Measurements from ENCODE around the gene ADAM12. TPM values are rescaled to one million over a fixed set of nuclear protein-coding genes. Genes with fewer than 3 reads are reported as not detected.

ADAM12 gene
- total RNA-seq, 1 experiment from 2014 or later = not detected

- TF ChIP-seq CTCF (IDR thresholded peaks at IDR 0.05; ENCODE audit: unreplicated experiment) = no peak
- H3K27me3 Mint-ChIP-seq (ENCODE audit: unreplicated experiment) = no peaks in the 10 kb centered on the region
Measured at GRCh38 chr10:126070476-126071215, 317.6 kb downstream of the ADAM12 start.

GRCh38 chr10:126068322-126068721 is 320.0 kb downstream of the ADAM12 start:
- H3K4me1 Mint-ChIP-seq (ENCODE audit: low read depth, unreplicated experiment) = peaks cover 17% of the 10 kb centered on the region
- BruUV-seq (replicated peaks) = no TSS peak
- intact Hi-C loops (cut with micrococcal nuclease; ENCODE audit: unreplicated experiment) = no loop called here
- TF ChIP-seq CTCF (IDR thresholded peaks at IDR 0.05; ENCODE audit: unreplicated experiment) = no peak
- CTCF ChIA-PET = no interaction called here
- H3K9me3 Mint-ChIP-seq (ENCODE audit: low read depth, unreplicated experiment) = no peaks in the 10 kb centered on the region
- H3K4me3 Mint-ChIP-seq (ENCODE audit: low read depth, unreplicated experiment) = no peak overlapping the region
- H3K27me3 Mint-ChIP-seq (ENCODE audit: unreplicated experiment) = no peaks in the 10 kb centered on the region
- H3K27ac Mint-ChIP-seq (ENCODE audit: unreplicated experiment) = no peak overlapping the region
- DNase-seq = no peak
- no peaks in the 10 kb centered on the region for H3K36me3 Mint-ChIP-seq (ENCODE audit: insufficient read depth, unreplicated experiment)

More at GRCh38 chr10:126070476-126071215, 317.6 kb downstream of the ADAM12 start:
- no peaks in the 10 kb centered on the region for H3K9me3 Mint-ChIP-seq (ENCODE audit: low read depth, unreplicated experiment)
- BruUV-seq (replicated peaks) = no TSS peak
- no peak overlapping the region for H3K27ac Mint-ChIP-seq (ENCODE audit: unreplicated experiment)
- intact Hi-C loops (cut with micrococcal nuclease; ENCODE audit: unreplicated experiment) = no loop called here
- CTCF ChIA-PET = no interaction called here
- H3K36me3 Mint-ChIP-seq (ENCODE audit: insufficient read depth, unreplicated experiment) = no peaks in the 10 kb centered on the region
- H3K4me1 Mint-ChIP-seq (ENCODE audit: low read depth, unreplicated experiment) = peaks cover 12% of the 10 kb centered on the region
- DNase-seq = no peak
- no peak overlapping the region for H3K4me3 Mint-ChIP-seq (ENCODE audit: low read depth, unreplicated experiment)

- TF ChIP-seq CTCF (IDR thresholded peaks at IDR 0.05; ENCODE audit: unreplicated experiment) = no peak
- no peaks in the 10 kb centered on the region for H3K36me3 Mint-ChIP-seq (ENCODE audit: insufficient read depth, unreplicated experiment)
- no peak overlapping the region for H3K4me3 Mint-ChIP-seq (ENCODE audit: low read depth, unreplicated experiment)
- CTCF ChIA-PET = no interaction called here
- no peaks in the 10 kb centered on the region for H3K27me3 Mint-ChIP-seq (ENCODE audit: unreplicated experiment)
- DNase-seq = peak; percentile 63
- H3K9me3 Mint-ChIP-seq (ENCODE audit: low read depth, unreplicated experiment) = no peaks in the 10 kb centered on the region
- intact Hi-C loops (cut with micrococcal nuclease; ENCODE audit: unreplicated experiment) = loop anchor here (2.0 kb wide), 1 partner anchor 50 kb away; no protein-coding TSS in a partner anchor
- peaks cover 21% of the 10 kb centered on the region for H3K4me1 Mint-ChIP-seq (ENCODE audit: low read depth, unreplicated experiment)
- BruUV-seq (replicated peaks) = no TSS peak
- no peak overlapping the region for H3K27ac Mint-ChIP-seq (ENCODE audit: unreplicated experiment)
Measured at GRCh38 chr10:126066456-126066855, 321.8 kb downstream of the ADAM12 start.

DNA sequence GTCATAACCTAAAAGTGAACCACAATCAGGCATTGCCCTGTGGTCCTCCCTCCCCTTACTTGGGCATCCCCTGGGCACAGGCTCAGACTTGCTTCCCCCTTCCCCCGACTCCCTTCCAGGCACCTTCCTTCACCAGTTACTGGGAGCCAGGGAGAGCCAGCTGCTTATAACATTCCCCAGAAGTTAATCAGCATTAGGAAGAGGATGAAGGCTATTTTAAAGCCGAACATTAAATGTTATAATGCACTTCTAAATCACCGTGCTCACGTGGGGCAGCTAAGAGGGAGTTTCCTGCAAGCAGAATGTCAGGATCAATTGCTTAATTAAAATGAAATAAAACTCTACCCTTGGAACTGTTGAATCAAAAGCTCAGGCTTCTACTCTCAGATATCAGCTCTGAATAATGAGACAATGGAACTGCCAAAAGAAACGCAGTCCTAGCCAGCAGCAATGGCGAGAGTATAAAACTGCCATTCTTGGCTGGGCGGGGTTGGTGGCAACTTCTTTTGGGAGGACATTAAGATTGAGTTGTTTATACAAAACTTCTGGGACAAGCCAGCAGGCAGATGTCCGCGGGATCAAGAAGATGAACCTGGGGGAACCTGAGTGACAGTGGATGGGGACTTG is 322.4 kb downstream of the ADAM12 start:
- intact Hi-C loops (cut with micrococcal nuclease; ENCODE audit: unreplicated experiment) = loop anchor here (2.0 kb wide), 1 partner anchor 49 kb away; no protein-coding TSS in a partner anchor
- Mint-ChIP-seq H3K4me3 (ENCODE audit: low read depth, unreplicated experiment) (no peak overlapping the region), H3K27ac (ENCODE audit: unreplicated experiment) (no peak overlapping the region), H3K36me3 (ENCODE audit: insufficient read depth, unreplicated experiment) (no peaks in the 10 kb centered on the region), H3K27me3 (ENCODE audit: unreplicated experiment) (no peaks in the 10 kb centered on the region), H3K9me3 (ENCODE audit: low read depth, unreplicated experiment) (no peaks in the 10 kb centered on the region), H3K4me1 (ENCODE audit: low read depth, unreplicated experiment) (peaks cover 21% of the 10 kb centered on the region)
- TF ChIP-seq CTCF (IDR thresholded peaks at IDR 0.05; ENCODE audit: unreplicated experiment) = no peak
- no TSS peak for BruUV-seq (replicated peaks)
- no peak for DNase-seq
- CTCF ChIA-PET = no interaction called here

Data from Calu3 (cell line).